ENCODE data around the gene CCL23.

- TF ChIP-seq POLR2AphosphoS5 (IDR thresholded peaks at IDR 0.05) (no peak), CTCF (IDR thresholded peaks at IDR 0.05) (no peak), POLR2A (IDR thresholded peaks at IDR 0.05) (no peak), EP300 (IDR thresholded peaks at IDR 0.05) (no peak)
These were observed 44.2 kb downstream of the CCL23 start for GRCh38 chr17:35973333-35974260.
